Stimulated activated CD8-positive, alpha-beta memory T cell treated with anti-CD3 and anti-CD28 coated beads, Interleukin-4, amount 100 ng/mL, for 4 hours (primary cell): Measurements from ENCODE around the gene PIGQ.

ENCODE experiments used
- DNase-seq, 2 donors: peaks; one replicate each; pipeline ENCODE4 v3.0.0-alpha.2; 2020; ENCODE audit warnings: low read depth in 2 of 2, low spot score in 1 of 2

PIGQ gene

DNA sequence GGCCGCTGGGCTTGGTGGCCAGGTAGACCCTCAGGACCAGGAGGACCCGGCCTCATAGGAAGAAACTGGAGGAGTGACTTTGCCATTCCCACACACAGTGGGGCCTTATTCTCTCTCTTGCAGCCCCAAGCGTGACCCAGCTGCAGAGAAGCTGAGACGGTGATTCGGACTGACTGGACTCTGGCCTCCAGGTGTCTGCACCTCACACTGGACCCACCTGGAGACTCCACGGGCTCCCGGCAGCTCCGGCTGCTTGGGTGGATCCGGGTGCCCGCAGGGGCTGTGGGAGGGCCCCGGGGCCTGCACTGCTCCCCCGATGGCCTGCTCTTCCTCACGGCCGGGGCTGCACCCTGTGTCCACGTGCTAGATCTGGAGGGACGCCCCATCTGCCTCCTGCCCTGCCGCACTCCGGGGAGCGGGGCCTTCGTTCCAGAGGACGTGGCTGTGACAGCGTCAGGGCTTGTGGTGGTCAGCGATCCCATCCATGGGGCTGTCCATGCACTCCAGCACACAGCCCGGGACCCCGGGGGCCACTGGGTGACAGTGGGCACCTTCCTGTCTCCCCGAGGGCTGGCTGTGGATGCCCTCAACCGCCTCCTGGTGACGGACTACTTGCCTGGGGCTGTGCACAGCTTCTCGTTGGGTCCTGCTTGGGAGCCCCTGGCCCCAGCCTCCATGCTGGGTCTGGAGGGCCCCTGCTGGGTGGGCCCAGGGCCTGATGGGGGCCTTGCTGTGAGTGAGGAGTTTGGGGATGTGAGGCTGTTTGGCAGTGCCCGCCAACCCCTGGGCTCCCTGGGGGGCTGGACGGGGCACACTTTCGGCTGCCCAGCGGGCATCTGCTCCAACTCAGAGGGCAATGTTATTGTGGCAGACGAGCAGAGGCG is 2.2 kb upstream of the PIGQ start:
- no peak for DNase-seq

DNA sequence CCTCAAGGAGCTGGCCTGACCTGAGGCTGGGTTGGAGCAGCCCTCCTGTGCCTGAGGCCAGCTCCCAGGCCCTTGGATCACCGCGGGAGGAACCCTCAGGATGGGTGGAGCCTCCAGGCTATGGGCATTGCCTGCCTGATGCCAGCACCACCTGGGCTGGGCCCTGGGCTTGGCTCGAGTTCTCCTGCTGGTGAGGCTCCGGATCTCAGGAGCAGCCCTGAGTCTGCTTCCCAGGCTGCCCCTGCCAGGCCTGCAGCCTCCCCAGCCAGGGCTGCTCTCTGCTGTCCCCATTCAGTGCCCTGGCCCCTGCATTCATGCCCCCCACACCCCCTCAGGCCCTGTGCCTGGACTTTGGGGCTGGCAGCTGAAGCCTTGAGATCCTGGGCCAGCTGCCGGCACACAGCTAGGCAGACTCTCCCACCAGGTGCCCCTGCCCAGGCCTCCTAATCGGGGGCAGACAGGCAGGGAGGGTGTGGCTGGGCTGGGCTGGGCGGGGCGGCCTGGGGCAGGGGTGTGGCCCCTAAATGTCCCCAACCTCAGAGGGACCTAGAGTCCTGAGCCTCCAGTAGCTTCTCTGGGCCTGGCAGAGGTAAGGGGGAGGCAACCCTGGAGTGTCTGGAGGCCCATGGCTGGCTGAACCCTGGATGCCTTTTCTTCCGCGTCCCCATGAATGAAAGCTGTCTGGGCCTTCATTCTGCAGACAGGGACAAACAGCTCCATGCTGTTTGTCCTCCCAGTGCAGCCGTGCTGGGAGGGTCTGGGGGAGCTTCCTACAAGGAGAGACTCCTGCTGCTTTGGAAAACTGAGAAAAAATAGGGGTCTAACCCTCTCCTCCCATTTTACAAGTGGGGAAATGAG is 1.1 kb upstream of the PIGQ start:
- no peak for DNase-seq

DNA sequence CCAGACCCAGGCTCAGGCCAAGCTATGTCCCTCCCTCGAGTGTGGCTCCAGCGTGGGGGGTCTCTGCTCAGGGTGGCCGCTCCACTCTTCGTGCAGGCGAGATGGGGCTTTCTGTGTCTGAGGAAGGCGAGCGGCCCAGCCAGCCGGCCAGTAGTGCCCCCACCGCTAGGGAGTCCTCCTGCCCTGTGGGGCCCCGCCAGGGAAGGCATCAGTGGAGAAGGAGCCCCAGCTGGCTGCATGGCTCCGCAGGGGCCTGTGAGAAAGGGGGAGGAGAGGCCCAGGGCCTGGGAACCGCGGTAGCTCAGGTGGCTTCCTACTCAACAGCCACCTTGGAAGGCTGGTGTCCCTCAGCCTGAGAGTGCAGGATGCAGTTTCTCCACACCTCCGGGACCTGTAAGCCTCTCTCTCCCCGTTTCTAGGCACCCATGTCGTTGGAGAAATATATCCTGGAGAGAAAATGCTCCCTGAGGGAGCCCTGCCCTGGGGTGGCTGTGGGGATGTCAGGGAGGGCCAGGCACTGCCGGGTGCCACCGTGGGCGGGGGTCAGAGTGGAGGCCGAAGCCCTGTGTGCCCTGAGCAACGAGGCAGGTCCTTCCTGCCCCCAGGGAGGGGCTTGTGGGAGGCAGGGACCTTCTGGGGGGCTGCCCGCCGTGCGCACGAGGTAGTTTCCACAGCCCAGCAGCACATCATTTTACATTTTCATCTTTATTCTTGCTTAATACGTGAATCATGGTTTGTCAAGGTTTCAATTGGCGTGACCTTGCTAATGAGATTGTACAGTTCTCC is 3.3 kb downstream of the PIGQ start:
- no peak for DNase-seq

DNA sequence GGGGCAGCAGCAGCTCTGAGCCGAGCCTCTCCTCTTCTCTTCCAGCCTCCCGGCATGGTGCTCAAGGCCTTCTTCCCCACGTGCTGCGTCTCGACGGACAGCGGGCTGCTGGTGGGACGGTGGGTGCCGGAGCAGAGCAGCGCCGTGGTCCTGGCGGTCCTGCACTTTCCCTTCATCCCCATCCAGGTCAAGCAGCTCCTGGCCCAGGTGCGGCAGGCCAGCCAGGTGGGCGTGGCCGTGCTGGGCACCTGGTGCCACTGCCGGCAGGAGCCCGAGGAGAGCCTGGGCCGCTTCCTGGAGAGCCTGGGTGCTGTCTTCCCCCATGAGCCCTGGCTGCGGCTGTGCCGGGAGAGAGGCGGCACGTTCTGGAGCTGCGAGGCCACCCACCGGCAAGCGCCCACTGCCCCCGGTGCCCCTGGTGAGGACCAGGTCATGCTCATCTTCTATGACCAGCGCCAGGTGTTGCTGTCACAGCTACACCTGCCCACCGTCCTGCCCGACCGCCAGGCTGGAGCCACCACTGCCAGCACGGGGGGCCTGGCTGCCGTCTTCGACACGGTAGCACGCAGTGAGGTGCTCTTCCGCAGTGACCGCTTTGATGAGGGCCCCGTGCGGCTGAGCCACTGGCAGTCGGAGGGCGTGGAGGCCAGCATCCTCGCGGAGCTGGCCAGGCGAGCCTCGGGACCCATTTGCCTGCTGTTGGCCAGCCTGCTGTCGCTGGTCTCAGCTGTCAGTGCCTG is 4.4 kb downstream of the PIGQ start:
- DNase-seq: no peak

DNA sequence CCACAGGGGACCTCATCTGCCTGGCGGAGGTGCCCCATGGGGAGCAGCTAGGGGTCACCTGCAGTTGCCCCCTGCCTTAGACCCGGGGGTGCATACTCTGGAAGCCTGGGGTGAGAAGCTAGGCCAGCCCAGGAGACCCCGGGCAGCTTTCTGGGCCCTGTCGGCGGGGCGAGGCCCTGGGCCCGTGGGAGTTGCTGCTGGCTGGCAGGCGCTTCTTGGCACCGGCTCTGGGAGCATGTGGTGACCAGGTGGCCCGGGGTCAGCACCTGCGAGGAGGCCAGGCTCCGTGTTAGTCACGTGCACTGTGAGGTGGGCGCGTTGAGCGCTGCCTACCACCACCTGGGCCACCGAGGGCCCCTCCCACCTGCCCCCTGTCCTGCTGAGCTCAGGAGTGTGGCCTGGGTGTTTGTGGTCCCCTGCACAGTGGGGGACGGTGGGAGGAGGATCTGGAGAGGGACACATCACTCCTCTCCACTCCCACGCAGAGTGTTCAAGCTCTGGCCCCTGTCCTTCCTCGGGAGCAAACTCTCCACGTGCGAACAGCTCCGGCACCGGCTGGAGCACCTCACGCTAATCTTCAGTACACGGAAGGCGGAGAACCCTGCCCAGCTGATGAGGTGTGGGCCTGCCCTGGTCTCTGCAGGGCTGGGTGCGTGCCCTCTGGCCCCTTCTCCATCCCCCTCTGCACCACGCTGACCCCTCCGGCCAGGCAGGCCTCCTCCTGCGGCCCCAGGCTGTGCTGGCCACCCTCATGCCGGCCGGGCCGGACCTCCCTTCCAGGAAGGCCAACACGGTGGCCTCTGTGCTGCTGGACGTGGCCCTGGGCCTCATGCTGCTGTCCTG is 5.8 kb downstream of the PIGQ start:
- DNase-seq: no peak

DNA sequence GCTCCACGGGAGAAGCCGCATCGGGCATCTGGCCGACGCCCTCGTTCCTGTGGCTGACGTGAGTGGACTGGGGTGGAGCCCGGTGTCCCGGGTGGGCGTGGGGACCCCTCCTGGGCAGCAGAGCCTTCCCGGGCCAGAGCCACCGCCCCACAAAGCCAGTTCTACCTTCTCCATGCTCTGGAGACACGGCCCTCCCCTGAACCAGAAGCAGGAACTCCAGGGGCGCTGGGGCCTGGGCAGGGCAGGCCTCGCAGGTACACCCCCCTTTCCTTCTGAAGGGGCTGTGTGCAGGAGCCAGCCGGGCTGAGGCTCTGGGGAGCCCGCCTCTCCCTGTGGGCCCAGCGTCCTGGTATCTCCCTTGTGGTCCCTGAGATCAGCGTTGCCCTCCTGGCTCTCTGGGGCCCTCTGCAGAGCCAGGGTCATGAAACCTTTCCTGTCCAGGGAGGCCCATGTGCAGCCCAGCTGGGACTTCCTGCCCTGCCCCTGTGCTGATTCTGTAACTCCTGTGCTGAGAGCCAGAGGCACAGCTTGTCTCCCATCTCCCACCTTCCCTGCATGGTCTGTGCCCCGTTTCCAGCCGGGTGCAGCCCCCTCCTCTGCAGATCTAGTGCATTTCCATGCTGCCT is 6.5 kb downstream of the PIGQ start:
- DNase-seq: no peak

DNA sequence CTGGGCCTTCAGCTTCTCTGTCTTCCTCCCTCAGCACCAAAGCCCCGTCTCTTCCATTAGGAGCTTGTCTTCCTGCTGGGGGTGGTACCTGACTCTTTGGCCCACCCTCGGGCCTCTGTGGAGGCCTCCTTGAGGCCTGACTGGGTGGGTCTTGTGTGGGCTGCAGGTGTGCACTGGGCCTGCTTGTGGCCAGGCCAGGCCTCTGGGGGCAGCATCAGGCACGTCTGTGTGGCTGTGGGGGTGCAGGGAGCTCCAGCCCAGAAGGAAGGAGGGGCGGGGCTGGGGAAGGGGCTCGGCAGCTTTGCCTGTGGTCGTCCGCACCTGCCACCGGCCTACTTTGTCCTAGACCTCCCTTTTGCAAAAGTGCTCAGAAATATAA is 7.0 kb downstream of the PIGQ start:
- DNase-seq: no peak

DNA sequence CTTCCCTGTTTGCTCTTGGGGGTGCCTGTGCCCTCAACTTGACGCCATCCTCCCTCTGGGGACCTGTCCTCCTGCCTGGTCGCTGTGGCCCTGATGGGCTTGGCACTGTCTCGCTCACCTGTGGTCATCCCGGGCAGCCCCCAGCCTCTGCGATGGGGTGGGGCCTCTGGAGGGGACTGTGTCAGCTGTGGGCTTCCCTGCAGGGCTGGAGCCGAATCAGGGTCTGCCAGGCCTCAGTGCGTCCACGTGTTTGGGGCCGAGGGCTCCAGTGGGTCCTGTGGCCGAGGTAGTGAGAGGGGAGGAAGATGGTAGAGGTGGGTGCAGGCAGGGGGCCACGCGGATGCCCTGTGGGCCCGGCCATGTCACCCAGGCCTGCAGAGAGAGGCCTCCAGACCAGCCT is 8.0 kb downstream of the PIGQ start:
- no peak for DNase-seq

DNA sequence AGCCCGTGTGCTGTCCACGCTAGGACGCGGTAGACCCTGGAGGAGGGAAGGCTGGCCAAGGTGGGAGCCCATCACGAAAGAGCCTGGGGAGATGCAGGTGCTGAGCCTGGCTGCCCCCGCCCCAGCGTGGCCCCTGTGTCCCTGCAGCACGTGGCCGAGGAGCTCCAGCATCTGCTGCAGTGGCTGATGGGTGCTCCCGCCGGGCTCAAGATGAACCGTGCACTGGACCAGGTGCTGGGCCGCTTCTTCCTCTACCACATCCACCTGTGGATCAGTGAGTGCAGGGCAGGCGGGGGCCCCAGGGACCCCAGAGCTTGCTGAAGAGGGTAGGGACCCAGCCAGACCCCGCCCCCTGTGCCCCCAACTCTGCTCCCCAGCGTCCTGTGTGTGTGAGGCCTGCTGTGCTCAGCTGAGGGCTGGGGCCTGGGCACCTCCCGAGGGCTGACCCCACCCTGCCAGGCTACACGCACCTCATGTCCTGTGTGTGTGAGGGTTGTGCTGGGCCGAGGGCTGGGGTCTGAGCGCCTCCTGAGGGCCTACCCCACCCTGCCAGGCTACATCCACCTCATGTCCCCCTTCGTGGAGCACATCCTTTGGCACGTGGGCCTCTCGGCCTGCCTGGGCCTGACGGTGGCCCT is 8.6 kb downstream of the PIGQ start:
- no peak for DNase-seq

DNA sequence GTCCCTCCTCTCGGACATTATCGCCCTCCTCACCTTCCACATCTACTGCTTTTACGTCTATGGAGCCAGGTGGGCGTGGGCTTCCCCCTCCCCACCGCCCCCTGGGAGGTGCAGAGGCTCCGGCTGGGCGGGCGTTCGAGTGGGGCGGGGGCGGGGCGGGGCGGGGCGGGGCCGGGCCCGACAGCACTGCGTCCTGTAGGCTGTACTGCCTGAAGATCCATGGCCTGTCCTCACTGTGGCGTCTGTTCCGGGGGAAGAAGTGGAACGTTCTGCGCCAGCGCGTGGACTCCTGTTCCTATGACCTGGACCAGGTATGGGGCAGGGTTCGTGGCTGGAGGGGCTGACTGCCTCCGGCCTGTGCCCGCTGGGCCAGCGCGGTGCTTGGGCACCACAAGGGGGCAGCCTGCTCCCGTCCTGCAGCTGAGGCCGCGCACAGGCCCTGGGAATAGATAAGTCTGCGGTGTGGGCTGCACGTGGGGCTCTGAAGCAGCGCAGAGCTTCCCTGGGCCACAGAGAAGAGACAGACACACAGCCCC is 9.2 kb downstream of the PIGQ start:
- no peak for DNase-seq

DNA sequence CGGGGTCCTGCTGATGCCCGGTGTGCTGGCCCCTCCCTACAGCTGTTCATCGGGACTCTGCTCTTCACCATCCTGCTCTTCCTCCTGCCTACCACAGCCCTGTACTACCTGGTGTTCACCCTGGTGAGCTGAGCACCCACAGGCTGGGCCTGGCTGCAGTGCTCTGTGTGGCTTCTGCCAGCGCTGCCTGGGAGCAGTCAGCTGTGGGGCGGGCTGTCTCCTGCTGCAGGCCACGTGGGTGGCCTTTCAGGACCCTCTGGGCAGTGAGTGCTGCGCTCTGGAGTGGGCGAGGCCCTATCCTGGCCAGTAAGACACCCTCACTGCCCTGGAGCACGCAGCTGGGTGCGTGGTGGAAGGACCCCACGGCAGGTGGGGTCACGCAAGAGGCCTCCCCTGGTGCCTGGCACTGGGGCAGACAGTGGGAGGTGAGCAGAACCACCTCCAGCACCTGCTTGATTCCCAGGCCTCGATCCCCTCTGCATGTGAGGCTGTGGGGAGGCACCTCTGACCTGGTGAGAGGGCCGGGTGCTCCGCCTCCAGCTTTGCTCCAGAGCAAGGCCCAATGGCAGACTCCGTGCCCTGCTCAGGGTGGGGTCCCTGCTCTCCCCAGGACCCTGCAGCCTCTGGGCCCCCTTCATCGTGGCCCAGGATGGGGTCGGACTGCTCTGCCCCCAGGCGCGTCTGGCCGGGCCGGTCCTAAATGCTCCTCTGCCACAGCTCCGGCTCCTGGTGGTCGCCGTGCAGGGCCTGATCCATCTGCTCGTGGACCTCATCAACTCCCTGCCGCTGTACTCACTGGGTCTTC is 10.6 kb downstream of the PIGQ start:
- no peak for DNase-seq

DNA sequence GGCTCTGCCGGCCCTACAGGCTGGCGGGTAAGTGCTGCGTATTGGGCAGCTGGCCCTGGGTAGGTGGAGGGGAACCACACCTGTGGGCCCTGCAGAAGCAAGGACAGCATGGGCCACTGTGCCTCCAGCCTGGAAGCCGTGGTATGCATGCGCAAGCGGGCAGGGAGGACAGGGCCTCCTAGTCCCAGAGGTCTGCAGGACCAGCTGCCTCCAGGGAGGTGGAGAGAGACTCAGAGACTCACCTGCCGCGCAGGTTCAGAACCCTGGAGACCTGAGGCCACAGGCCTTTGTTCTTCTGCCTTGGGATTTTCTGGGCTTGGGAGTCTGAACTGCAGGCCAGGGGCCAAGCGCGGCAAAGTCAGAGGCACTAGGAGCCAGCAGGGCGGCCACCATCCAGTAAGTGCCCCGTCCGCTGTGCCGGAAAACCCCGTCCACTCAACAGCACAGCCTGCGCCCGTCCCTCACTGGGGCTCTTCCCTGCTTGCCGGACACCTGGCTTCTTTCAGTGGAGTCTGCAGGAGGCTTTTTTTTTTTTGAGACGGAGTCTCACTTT is 11.3 kb downstream of the PIGQ start:
- DNase-seq: no peak

DNA sequence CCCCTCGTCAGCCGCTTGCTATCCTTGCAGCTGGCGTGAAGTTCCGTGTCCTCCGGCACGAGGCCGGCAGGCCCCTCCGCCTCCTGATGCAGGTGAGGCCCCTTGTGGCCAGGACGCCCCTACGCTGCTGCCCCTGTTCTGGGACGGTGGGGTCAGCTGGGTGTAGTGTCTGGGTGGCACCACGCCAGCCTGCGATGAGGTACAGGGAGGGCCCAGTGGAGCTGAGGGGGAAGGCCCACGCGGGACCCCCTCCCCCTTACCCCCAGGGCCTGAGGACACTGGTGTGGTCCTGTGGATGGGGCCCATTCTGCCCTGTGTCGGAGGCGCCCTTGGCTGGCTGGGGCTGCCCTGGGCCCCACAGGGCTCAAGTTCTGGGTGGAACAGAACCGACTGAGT is 12.4 kb downstream of the PIGQ start:
- DNase-seq: no peak

DNA sequence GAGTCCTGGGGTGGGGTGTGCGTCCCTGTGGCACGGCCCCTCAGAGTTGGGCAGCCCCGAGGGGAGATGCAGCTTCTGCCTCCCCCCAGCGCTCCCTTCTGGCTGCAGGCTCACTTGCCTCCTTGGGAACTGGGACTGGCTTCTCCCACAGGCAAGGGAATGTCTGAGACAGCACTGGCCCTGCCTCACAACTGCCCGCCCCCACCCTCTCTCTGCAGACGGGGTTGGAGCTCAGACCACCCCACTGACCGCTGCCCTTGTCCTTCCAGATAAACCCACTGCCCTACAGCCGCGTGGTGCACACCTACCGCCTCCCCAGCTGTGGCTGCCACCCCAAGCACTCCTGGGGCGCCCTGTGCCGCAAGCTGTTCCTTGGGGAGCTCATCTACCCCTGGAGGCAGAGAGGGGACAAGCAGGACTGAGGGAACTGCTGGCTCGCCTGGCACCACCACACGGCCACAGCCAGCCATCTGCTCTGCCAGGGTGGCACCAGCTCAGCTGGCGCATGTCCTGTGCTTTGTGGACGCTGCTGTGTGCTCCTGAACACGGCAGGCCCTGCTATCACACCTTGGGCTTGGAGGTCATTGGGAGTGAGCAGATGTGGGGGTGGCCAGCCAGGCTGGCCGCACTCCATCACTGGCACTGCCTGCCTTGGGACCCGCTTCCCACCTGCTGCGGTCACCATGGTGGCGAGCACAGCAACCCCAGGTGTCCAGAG is 13.0 kb downstream of the PIGQ start:
- DNase-seq: no peak

DNA sequence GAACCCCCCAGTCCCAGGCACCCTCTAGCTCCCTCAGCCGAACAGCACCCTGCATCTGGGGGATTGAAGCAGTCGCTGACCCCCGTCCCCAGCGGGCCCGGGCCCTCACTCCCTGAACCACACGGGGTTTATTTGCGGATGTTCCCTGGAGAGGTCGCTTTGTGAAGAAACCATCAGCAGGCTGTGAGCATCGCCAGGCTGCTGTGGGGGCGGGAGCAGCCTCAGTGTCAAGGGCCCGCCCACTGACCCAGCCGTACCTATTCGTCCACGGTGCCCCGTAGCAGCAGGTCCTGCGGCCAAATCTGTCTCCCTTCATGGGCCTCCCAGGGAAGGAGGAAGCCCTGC is 13.7 kb downstream of the PIGQ start:
- DNase-seq: no peak

DNA sequence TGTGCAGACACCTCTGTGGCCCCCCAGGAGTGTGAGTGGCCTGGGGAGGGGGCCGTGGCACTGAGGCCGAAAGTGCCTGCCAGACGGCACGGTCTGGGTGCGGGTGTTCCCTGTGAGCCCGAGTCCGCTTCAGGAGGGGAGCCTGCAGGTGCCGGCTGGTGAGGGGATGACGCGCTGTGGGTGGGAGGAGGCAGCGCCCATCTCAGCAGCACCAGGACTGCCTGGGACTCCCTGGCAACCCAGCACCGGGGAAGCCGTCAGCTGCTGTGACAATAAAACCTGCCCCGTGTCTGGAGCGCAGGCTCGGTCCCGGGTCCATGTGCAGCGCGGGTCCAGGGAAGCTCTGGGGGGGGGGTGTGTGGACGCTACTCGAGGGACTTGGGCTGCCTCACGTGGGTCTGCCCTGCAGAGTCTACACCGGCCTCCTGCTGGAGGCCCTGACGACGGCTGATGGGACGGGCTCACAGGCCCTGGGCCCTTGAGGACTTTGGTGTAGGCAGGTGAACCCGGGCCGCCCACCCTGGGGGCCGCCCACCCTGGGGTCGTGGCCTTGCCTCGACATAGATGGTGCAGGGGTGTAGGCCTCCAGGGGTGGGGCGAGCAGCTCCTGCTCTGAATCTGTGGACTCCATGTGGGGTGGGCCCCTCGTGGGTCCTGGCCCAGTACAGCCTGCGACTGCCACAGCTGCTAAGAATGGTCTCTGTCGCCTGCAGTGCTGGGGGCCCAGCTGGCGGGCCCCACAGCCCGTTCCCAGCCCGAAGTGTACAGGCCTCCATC is 14.2 kb downstream of the PIGQ start:
- DNase-seq: no peak
